NCI-H2196 treated with DMSO at 0.1 percent for 48 hours (cell line): ENCODE measurements around the gene TCN1.
"Not testable (repeated sequence)": the region's sequence is repeated elsewhere in the genome, so short reads cannot be mapped to it uniquely, and the experiment has no call there.

ENCODE experiments used
- DNase-seq: peaks from one replicate; lab custom pipeline; 2025; ENCODE audit not compliant: unreplicated experiment; lab: John Stamatoyannopoulos, UW

Gene TCN1

DNA sequence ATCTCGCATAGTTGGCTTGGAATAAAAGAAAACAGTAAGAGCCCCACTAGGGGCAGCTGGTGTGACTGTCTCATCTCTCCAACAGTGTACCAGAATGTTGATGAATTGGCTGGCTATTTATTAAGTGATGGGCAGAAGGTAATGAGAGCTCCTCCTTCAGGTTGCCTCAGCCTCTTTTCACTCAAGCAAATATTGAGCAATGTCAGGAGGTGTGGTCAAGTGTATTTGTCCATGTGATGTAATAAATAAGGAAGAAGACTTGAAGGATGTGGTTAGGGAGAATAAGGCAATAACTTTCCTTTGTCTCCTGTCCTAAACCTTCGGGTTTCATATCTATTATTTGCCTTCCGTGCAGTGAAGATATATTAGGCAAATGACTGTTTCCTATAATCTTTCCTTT lies at the start of gene TCN1:
Gene TCN1, minus strand, starts transcription at position 91 of the 400 bp plus-strand sequence. Its CDS starts 17 bp downstream, at position 74.
- DNase-seq: no peak

DNA sequence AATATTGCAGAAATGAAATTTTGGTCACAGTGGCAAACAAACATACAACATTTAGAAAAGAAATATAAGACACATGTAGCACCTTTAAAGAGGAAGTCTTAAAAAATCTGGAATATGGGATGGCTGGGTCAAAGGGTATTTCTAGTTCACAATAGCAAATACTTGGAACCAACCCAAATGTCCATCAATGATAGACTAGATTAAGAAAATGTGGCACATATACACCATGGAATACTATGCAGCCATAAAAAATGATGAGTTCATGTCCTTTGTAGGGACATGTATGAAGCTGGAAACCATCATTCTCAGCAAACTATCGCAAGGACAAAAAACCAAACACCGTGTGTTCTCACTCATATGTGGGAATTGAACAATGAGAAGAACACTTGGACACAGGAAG lies 37.3 kb upstream of the TCN1 start:
- DNase-seq: not testable (repeated sequence)

- no peak for DNase-seq
Observed at GRCh38 chr11:59901306-59901705, 35.0 kb upstream of the TCN1 start.

GRCh38 chr11:59900366-59901126 lies 34.3 kb upstream of the TCN1 start:
- DNase-seq: no peak

GRCh38 chr11:59899532-59899931 lies 33.2 kb upstream of the TCN1 start:
- DNase-seq: no peak

DNA sequence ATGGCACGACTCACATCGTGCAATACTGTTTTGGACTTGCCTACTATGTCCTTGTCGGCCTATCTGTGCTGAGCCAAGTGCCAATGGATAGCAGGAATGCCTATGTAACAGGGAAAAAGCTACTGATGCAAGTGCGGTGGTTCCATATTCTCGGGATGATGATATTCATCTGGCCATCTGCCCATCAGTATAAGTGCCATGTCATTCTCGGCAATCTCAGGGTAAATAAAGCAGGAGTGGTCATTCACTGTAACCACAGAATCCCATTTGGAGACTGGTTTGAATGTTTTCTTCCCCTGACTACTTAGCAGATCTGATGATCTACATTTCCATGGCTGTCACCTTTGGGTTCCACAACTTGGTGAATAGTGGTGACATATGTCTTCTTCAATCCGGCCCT lies 32.4 kb upstream of the TCN1 start:
- DNase-seq: no peak

GRCh38 chr11:59898046-59898445 lies 31.8 kb upstream of the TCN1 start:
- DNase-seq: no peak

DNA sequence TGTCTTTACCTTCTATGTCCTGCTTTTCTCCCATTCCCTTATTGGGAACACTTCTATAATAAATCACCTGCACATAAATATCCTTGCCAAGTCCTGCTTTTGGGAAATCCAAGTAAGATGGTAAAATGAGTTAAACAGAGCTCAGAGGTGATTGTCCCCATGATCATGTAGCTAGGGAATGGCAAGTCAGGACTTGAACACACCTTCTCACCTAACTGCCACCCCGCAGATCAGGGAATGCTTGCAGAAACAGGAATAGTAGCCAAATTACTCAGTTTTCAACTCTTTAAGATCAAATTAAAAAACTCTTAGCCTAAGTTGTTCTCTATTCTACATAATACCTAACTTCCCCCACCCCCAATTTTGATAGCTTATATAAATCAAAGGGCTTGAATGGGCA lies 28.3 kb upstream of the TCN1 start:
- DNase-seq: no peak

DNA sequence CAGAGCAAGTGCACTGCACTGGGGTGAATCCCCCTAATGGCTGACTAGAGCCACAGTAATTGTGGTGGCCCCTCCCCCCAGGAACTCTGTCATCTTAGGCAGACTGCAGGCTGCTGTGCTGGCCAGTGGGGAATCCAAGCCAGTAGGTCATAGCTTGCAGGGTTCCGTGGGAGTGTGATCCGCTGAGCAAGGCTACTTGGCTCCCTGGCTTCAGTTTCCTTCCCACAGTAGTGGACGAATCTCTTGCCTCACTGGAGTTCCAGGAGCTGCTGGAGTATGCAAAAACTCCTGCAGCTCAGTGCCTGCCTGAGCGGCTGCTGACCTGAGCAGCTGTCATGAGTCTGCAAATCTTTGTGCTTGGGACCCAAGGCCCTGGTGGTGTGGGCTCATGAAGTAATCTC lies 25.5 kb upstream of the TCN1 start:
- no peak for DNase-seq

- DNase-seq: not testable (repeated sequence)
Observed at GRCh38 chr11:59887156-59887555, 20.9 kb upstream of the TCN1 start.

- DNase-seq: no peak
Observed at GRCh38 chr11:59883597-59883996, 17.3 kb upstream of the TCN1 start.

DNA sequence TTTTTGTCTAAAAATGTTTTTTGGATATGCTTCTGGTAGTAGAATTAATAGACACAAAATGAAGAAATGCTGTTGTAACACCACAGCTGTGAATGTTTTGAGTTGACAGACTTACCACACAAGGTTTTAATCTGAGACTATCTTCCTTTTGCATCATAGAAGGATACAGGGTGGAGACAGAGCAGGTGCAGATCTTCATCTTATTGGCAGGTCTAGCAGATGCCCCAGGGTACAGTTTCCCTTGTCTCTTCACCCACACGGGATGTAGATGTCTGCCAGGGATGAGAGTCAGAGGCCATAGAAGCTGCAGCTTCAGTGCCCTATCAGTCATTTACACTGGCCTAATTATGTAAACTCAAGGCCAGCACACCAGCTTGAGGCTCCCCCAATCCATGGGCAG lies 13.3 kb upstream of the TCN1 start:
- DNase-seq: no peak

- no peak for DNase-seq
Observed at GRCh38 chr11:59878575-59878974, 12.3 kb upstream of the TCN1 start, which contains the start of gene OOSP3. Gene OOSP3 (plus strand): TSS chr11:59878782. CDS start chr11:59878809, 27 bp downstream.

DNA sequence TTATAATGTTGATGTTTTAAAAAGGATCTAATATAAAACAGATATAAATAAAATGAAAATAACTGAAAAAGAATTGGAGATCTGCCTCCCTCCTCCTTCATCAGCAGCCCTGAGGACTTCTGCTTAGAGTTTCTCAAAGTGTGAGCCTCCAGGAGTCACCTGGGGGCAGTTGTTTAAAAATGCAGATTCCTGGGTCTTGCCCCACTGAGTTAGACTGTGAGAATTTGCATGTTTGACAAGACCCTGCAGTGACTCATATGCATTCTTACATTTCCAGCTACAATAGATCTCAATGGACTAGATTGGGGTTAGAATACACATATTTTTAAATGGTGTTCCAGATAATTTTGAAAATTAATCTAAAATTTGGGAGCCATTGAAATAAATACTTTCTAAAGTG lies 11.5 kb upstream of the TCN1 start:
- no peak for DNase-seq

- DNase-seq: no peak
Observed at GRCh38 chr11:59877325-59877724, 11.0 kb upstream of the TCN1 start.

- DNase-seq: no peak
Observed at GRCh38 chr11:59875856-59876519, 9.7 kb upstream of the TCN1 start.

- DNase-seq: no peak
Observed at GRCh38 chr11:59872076-59872475, 5.8 kb upstream of the TCN1 start.

GRCh38 chr11:59867946-59868345 lies 1.7 kb upstream of the TCN1 start:
- DNase-seq: no peak

GRCh38 chr11:59866836-59867235 lies 549 bp upstream of the TCN1 start:
- no peak for DNase-seq

DNA sequence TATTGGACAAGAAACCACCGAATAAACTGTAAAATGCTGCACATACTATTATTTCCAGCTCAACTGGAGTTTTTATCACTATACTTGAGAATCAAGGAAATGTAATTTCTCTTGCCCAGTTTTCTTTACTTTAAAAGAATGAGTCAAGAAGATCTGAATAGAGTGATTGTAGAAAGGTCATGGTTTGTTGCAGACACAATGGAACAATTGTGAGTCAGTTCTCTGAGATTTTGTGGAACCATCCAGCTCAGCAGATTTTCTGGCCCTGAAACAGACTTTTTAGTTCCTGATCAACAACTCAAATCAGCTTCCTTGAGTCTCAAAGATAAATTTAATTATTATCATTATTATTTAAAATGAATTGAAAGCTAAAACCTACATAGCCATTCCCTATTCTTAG lies 1.3 kb downstream of the TCN1 start:
- DNase-seq: no peak

- DNase-seq: no peak
Observed at GRCh38 chr11:59862252-59862651, 4.0 kb downstream of the TCN1 start.

- no peak for DNase-seq
Observed at GRCh38 chr11:59859673-59860072, 6.6 kb downstream of the TCN1 start.
